MM.1S (cell line): Measurements from ENCODE around the gene CELF5.

ENCODE experiments used
- DNase-seq: peaks from one replicate; pipeline ENCODE4 v3.0.0-alpha.2; 2015
- H2AFZ ChIP-seq: fragments of 300-600 bp; sonication (generic); 2 replicates; pipeline ENCODE4 v1.6.0; 2016; ENCODE audit warnings: antibody characterized with exemption, low read length
- H3F3A ChIP-seq: fragments of 300-600 bp; sonication (generic); 2 replicates; pipeline ENCODE4 v1.6.1; 2016; ENCODE audit warnings: mild to moderate bottlenecking, antibody characterized with exemption, low read length, moderate library complexity, mixed read lengths; ENCODE audit not compliant: insufficient read depth
- H3K27ac ChIP-seq: fragments of 300-600 bp; sonication (generic); 2 replicates; pipeline ENCODE4 v1.5.1; 2016; ENCODE audit warnings: mild to moderate bottlenecking, low read length
- H3K27me3 ChIP-seq: fragments of 300-600 bp; sonication (generic); replicated peaks from 2 replicates; pipeline ENCODE4 v1.6.0; 2016; ENCODE audit warnings: low read length; ENCODE audit not compliant: insufficient read depth
- H3K36me3 ChIP-seq: fragments of 300-600 bp; sonication (generic); replicated peaks from 2 replicates; pipeline ENCODE4 v1.6.1; 2016; ENCODE audit warnings: mild to moderate bottlenecking, low read length, mixed read lengths; ENCODE audit not compliant: insufficient read depth
- H3K4me1 ChIP-seq: fragments of 300-600 bp; sonication (generic); 2 replicates; pipeline ENCODE4 v1.6.1; 2016; ENCODE audit warnings: low read length, mixed read lengths
- H3K4me2 ChIP-seq: fragments of 300-600 bp; sonication (generic); 2 replicates; pipeline ENCODE4 v1.6.0; 2016; ENCODE audit warnings: low read depth, low read length
- H3K4me3 ChIP-seq: fragments of 300-600 bp; sonication (generic); 2 replicates; pipeline ENCODE4 v1.5.1; 2016; ENCODE audit warnings: low read length, mixed read lengths
- H3K79me2 ChIP-seq: fragments of 300-600 bp; sonication (generic); 2 replicates; pipeline ENCODE4 v1.6.1; 2016; ENCODE audit warnings: mixed run types, low read length, mixed read lengths
- H3K9ac ChIP-seq: fragments of 300-600 bp; sonication (generic); 2 replicates; pipeline ENCODE4 v1.6.1; 2016; ENCODE audit warnings: low read length, mixed read lengths
- H3K9me2 ChIP-seq: fragments of 300-600 bp; sonication (generic); replicated peaks from 2 replicates; pipeline ENCODE4 v1.6.1; 2016; ENCODE audit warnings: mild to moderate bottlenecking, low read length, mixed read lengths; ENCODE audit not compliant: insufficient read depth
- H3K9me3 ChIP-seq: fragments of 300-600 bp; sonication (generic); replicated peaks from 2 replicates; pipeline ENCODE4 v1.6.1; 2016; ENCODE audit warnings: mild to moderate bottlenecking, low read length, mixed read lengths; ENCODE audit not compliant: insufficient read depth
- H4K20me1 ChIP-seq: fragments of 300-600 bp; sonication (generic); 2 replicates; pipeline ENCODE4 v1.6.1; 2016; ENCODE audit warnings: mild to moderate bottlenecking, low read length, moderate library complexity, mixed read lengths; ENCODE audit not compliant: insufficient read depth
- EZH2 ChIP-seq: fragments of 300-600 bp; sonication (generic); optimal IDR thresholded peaks from 2 replicates; pipeline ENCODE3; 2017; ENCODE audit warnings: low read depth, mild to moderate bottlenecking, antibody characterized with exemption, low read length, mixed read lengths
- EZH2phosphoT487 ChIP-seq: fragments of 300-600 bp; sonication (generic); IDR thresholded peaks from 2 replicates; pipeline ENCODE4 v1.6.1; 2018; ENCODE audit warnings: antibody characterized with exemption, low read length
- TF ChIP-seq, protein P1 (sequence below): fragments of 300-600 bp; sonication (generic); IDR thresholded peaks from 2 replicates; pipeline ENCODE4 v1.5.1; 2016; ENCODE audit warnings: antibody characterized with exemption, low read length, mixed read lengths

The CELF5 gene

GRCh38 chr19:3320853-3321252 is 96.4 kb downstream of the CELF5 start:
- no peaks in the 10 kb centered on the region for H3K9me2 ChIP-seq
- H3K27me3 ChIP-seq: peaks cover 82% of the 10 kb centered on the region
- no peaks in the 10 kb centered on the region for H3K36me3 ChIP-seq
- no peaks in the 10 kb centered on the region for H3K9me3 ChIP-seq
- H4K20me1 ChIP-seq: no peaks in the 10 kb centered on the region
- no peak overlapping the region for H2AFZ ChIP-seq
- no peaks in the 10 kb centered on the region for H3K79me2 ChIP-seq
- no peak for DNase-seq
- H3K27ac ChIP-seq: no peak overlapping the region
- TF ChIP-seq EZH2: no peak
- TF ChIP-seq, protein P1, sequence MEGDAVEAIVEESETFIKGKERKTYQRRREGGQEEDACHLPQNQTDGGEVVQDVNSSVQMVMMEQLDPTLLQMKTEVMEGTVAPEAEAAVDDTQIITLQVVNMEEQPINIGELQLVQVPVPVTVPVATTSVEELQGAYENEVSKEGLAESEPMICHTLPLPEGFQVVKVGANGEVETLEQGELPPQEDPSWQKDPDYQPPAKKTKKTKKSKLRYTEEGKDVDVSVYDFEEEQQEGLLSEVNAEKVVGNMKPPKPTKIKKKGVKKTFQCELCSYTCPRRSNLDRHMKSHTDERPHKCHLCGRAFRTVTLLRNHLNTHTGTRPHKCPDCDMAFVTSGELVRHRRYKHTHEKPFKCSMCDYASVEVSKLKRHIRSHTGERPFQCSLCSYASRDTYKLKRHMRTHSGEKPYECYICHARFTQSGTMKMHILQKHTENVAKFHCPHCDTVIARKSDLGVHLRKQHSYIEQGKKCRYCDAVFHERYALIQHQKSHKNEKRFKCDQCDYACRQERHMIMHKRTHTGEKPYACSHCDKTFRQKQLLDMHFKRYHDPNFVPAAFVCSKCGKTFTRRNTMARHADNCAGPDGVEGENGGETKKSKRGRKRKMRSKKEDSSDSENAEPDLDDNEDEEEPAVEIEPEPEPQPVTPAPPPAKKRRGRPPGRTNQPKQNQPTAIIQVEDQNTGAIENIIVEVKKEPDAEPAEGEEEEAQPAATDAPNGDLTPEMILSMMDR: no peak
- no peak for TF ChIP-seq EZH2phosphoT487
- H3K9ac ChIP-seq: no peak overlapping the region
- H3K4me1 ChIP-seq: no peaks in the 10 kb centered on the region
- H3K4me2 ChIP-seq: no peak overlapping the region
- no peak overlapping the region for H3K4me3 ChIP-seq
- no peaks in the 10 kb centered on the region for H3F3A ChIP-seq

DNA sequence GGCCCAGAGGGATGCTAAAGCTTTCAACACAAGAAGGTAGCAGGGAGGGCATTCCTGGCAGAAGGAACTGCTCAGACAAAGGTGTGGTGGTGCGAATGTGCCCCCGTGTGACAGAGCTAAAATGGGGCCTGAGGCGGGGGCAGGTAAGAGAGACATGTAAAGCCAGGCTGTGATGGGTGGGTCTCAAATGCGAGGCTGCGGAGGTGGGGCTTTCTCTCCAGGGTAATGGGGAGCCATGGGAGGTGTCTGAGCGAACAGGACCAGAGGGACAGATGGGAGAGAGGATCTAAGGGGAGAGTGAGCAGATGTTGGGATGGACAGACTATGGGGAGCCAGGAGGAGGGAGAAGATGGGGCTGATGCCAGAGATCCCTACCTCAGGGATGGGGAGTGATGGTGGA is 97.2 kb downstream of the CELF5 start:
- no peak overlapping the region for H2AFZ ChIP-seq

DNA sequence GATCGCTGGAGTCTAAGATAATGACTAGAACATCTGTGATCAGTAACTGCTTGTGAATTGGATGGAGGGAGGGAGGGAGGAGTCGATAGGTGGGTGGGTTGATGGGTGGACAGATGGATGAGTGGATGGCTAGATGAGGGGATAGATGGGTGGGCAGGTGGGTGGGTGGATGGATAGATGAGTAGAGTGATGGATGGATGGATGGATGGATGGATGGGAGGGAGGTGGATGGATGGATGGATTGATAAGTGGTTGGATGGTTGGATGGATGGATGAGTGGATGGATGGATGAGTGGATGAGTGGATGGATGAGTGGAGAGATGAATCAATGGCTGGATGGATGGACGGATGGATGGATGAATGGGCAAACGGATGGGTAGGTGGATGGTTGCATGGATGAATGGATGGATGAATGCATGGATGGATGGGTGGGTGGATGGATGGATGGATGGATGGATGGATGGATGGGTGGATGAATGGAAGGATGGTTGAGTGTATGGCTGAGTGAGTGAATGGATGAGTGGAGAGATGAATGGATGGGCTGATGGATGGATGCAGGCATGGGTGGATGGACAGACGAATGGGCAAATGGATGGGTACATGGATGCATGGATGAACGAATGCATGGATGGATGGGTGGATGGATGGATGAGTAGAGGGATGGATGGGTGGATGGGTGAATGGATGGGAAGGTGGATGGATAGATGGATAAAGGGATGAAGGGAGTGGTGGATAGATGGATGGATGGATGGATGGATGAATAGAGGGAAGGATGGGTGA is 97.9 kb downstream of the CELF5 start:
- DNase-seq: no peak
- H3K27ac ChIP-seq: no peak overlapping the region
- no peak overlapping the region for H3K4me2 ChIP-seq
- no peaks in the 10 kb centered on the region for H4K20me1 ChIP-seq
- H3K9me2 ChIP-seq: no peaks in the 10 kb centered on the region
- H3K9me3 ChIP-seq: no peaks in the 10 kb centered on the region
- peaks cover 67% of the 10 kb centered on the region for H3K27me3 ChIP-seq
- H3K4me1 ChIP-seq: no peaks in the 10 kb centered on the region
- no peak overlapping the region for H3K4me3 ChIP-seq
- no peak overlapping the region for H2AFZ ChIP-seq
- no peaks in the 10 kb centered on the region for H3K79me2 ChIP-seq
- H3K36me3 ChIP-seq: no peaks in the 10 kb centered on the region
- H3K9ac ChIP-seq: no peak overlapping the region
- TF ChIP-seq, protein P1: no peak
- TF ChIP-seq EZH2: no peak
- TF ChIP-seq EZH2phosphoT487: no peak
- H3F3A ChIP-seq: no peaks in the 10 kb centered on the region

More for the DNA sequence above, 97.2 kb downstream of the CELF5 start:
- no peaks in the 10 kb centered on the region for H3K9me2 ChIP-seq
- no peak overlapping the region for H3K4me3 ChIP-seq
- no peaks in the 10 kb centered on the region for H3K9me3 ChIP-seq
- H3K36me3 ChIP-seq: no peaks in the 10 kb centered on the region
- H3K4me1 ChIP-seq: no peaks in the 10 kb centered on the region
- H4K20me1 ChIP-seq: no peaks in the 10 kb centered on the region
- no peak for TF ChIP-seq EZH2phosphoT487
- TF ChIP-seq, protein P1: no peak
- DNase-seq: no peak
- H3K79me2 ChIP-seq: no peaks in the 10 kb centered on the region
- no peak overlapping the region for H3K27ac ChIP-seq
- H3F3A ChIP-seq: no peaks in the 10 kb centered on the region
- H3K27me3 ChIP-seq: peaks cover 74% of the 10 kb centered on the region
- no peak overlapping the region for H3K9ac ChIP-seq
- no peak overlapping the region for H3K4me2 ChIP-seq
